Stomach (tissue), 9 donors: ENCODE data around the gene MYO1B. TPM values are rescaled to one million over a fixed set of nuclear protein-coding genes. Genes with fewer than 3 reads are reported as not detected.

Experiments
- DNase-seq, 2 donors: peaks; one replicate each; pipeline versions ENCODE4 v3.0.0 to v3.0.0-alpha.2; 2013 to 2019
- H3K27ac ChIP-seq, 5 donors: fragments of 200-600 bp in 4 of 5; sonication (generic) in 4 of 5; one replicate each; pipeline ENCODE4 v1.5.1; 2013 to 2019; ENCODE audit warnings: mild to moderate bottlenecking in 1 of 5, moderate library complexity in 1 of 5
- H3K27me3 ChIP-seq, 3 donors: fragments of 200-600 bp; sonication (generic); one replicate each; pipeline ENCODE4 v1.5.1; 2017 to 2019; ENCODE audit warnings: mixed run types in 1 of 3
- H3K36me3 ChIP-seq, 4 donors: fragments of 200-600 bp; sonication (generic); 1 replicate in 3 of 4; 2 replicates in 1 of 4; pipeline ENCODE4 v1.5.1; 2016 to 2019
- H3K4me1 ChIP-seq, 4 donors: fragments of 200-600 bp; sonication (generic); one replicate each; pipeline ENCODE4 v1.5.1; 2016 to 2019
- H3K4me3 ChIP-seq, 4 donors: fragments of 200-600 bp; sonication (generic) in 3 of 4; one replicate each; pipeline ENCODE4 v1.5.1; 2016 to 2019; ENCODE audit warnings: mild to moderate bottlenecking in 1 of 4
- H3K9me3 ChIP-seq, 4 donors: fragments of 200-600 bp; sonication (generic); one replicate each; pipeline ENCODE4 v1.5.1; 2016 to 2019
- CTCF ChIP-seq, 7 experiments: fragments of 450-650 bp in 4 of 7; fragments of 200-600 bp in 3 of 7; sonication (generic) in 3 of 7; IDR thresholded peaks; one replicate each; pipeline ENCODE4 v1.5.1; 2016 to 2019; ENCODE audit warnings: antibody characterized with exemption in 7 of 7, control low read depth in 2 of 7, mild to moderate bottlenecking in 1 of 7
- EP300 ChIP-seq: sonication (generic); formaldehyde crosslinking; IDR thresholded peaks from one replicate; pipeline ENCODE4 v1.6.1; 2017; ENCODE audit warnings: antibody characterized with exemption
- POLR2A ChIP-seq, 4 donors: fragments of 450-650 bp; IDR thresholded peaks; one replicate each; pipeline ENCODE4 v1.6.1; 2016; ENCODE audit warnings: antibody characterized with exemption in 4 of 4, control low read depth in 2 of 4, mild to moderate bottlenecking in 1 of 4, moderate library complexity in 1 of 4
- POLR2AphosphoS5 ChIP-seq, 3 donors: sonication (generic); formaldehyde crosslinking; IDR thresholded peaks; one replicate each; pipeline ENCODE4 v1.6.1; 2016; ENCODE audit warnings: antibody characterized with exemption in 3 of 3
- WGBS, 5 donors: extraction: QIAGEN DNeasy Blood & Tissue Kit in 3 of 5; methylation state at CpG; one replicate each; pipeline versions ENCODE4 v1.1.5 to v1.1.7; 2013 to 2018; 5-methylcytosine and 5-hydroxymethylcytosine counted together
- intact Hi-C: fragments of 100-400 bp; cut with DNase I; formaldehyde crosslinking; loops from one replicate; pipeline ENCODE4 v1.15.1; 2023; ENCODE audit warnings: low total_unique reads
- polyA plus RNA-seq, 3 donors: library from polyadenylated mRNA; stranded (reverse); fragments of 200-250 nt; gene quantifications; one replicate each; pipeline ENCODE4 v1.2.3, GENCODE V29; 2013
- total RNA-seq, 5 donors: library from RNA; depleted of rRNA; stranded (reverse); fragments of >200 nt; gene quantifications; one replicate each; pipeline versions ENCODE4 v1.1.0 to v1.2.3, GENCODE V29; 2014 to 2016
- donor health status: healthy with polysubstance abuse.
- donor health status: Bipolar disorder and iron deficiency.
- donor health status: healthy.

MYO1B gene
- total and polyA plus RNA-seq, 8 donors, result 6.1 to 123 (median 16.4) TPM

- H3K36me3 ChIP-seq, result peaks cover 0 to 12% (median 0%) of the 10 kb centered on the region in 4 donors
- H3K27me3 ChIP-seq, result no peaks in the 10 kb centered on the region
- 70 to 79% (median 72%) methylated on average over 3 of the region's 3 CpGs for WGBS, 5 donors
- no peak overlapping the region for H3K27ac ChIP-seq
- no peaks in the 10 kb centered on the region for H3K9me3 ChIP-seq
- TF ChIP-seq POLR2AphosphoS5 (IDR thresholded peaks at IDR 0.05) (no peak), EP300 (no peak), CTCF (IDR thresholded peaks at IDR 0.05) (no peak), POLR2A (IDR thresholded peaks at IDR 0.05) (no peak)
- intact Hi-C loops, result no loop called here
- H3K4me3 ChIP-seq, result no peak overlapping the region
- H3K4me1 ChIP-seq, result peaks cover 0 to 10% (median 6%) of the 10 kb centered on the region in 4 donors
- no peak for DNase-seq
Observed at GRCh38 chr2:191363267-191363666, 118.1 kb downstream of the MYO1B start.

- intact Hi-C loops, result no loop called here
- Histone ChIP-seq H3K9me3 (no peaks in the 10 kb centered on the region), H3K4me3 (no peak overlapping the region), H3K4me1 (no peaks in the 10 kb centered on the region), H3K36me3 (peaks cover 0 to 12% (median 0%) of the 10 kb centered on the region in 4 donors), H3K27me3 (no peaks in the 10 kb centered on the region), H3K27ac (no peak overlapping the region)
- no peak for TF ChIP-seq POLR2A (IDR thresholded peaks at IDR 0.05)
- no peak for TF ChIP-seq EP300
- no peak for TF ChIP-seq CTCF (IDR thresholded peaks at IDR 0.05)
- TF ChIP-seq POLR2AphosphoS5 (IDR thresholded peaks at IDR 0.05), result no peak
- 93 to 100% (median 100%) methylated on average over 2 of the region's 2 CpGs for WGBS, 5 donors
- DNase-seq, result no peak
Observed at GRCh38 chr2:191365089-191365488, 119.9 kb downstream of the MYO1B start.

GRCh38 chr2:191366199-191366598, 121.0 kb downstream of the MYO1B start:
- Histone ChIP-seq H3K27me3 (no peaks in the 10 kb centered on the region), H3K36me3 (peaks cover 0 to 12% (median 0%) of the 10 kb centered on the region in 4 donors), H3K4me1 (no peaks in the 10 kb centered on the region), H3K27ac (no peak overlapping the region), H3K9me3 (no peaks in the 10 kb centered on the region), H3K4me3 (no peak overlapping the region)
- no peak for DNase-seq
- intact Hi-C loops, result no loop called here
- TF ChIP-seq POLR2AphosphoS5 (IDR thresholded peaks at IDR 0.05) (no peak), EP300 (no peak)
- WGBS, 5 donors, result 27 to 59% (median 41%) methylated on average over 1 of the region's 1 CpG

- H3K9me3 ChIP-seq, result no peaks in the 10 kb centered on the region
- WGBS, 5 donors, result 78 to 91% (median 88%) methylated on average over 3 of the region's 3 CpGs
- TF ChIP-seq POLR2A (IDR thresholded peaks at IDR 0.05), result no peak
- no peak for TF ChIP-seq EP300
- no peak for TF ChIP-seq CTCF (IDR thresholded peaks at IDR 0.05)
- TF ChIP-seq POLR2AphosphoS5 (IDR thresholded peaks at IDR 0.05), result no peak
- H3K27ac ChIP-seq, result no peak overlapping the region
- H3K4me1 ChIP-seq, result no peaks in the 10 kb centered on the region
- peaks cover 0 to 10% (median 0%) of the 10 kb centered on the region in 4 donors for H3K36me3 ChIP-seq
- no peak overlapping the region for H3K4me3 ChIP-seq
- no peaks in the 10 kb centered on the region for H3K27me3 ChIP-seq
- intact Hi-C loops, result no loop called here
- DNase-seq, result no peak
Observed at GRCh38 chr2:191369034-191369433, 123.8 kb downstream of the MYO1B start.

GRCh38 chr2:191374366-191374765, 129.2 kb downstream of the MYO1B start:
- no peak overlapping the region for H3K4me3 ChIP-seq
- peaks cover 0 to 19% (median 10%) of the 10 kb centered on the region in 4 donors for H3K4me1 ChIP-seq
- intact Hi-C loops, result no loop called here
- no peaks in the 10 kb centered on the region for H3K27me3 ChIP-seq
- DNase-seq, result no peak
- no peaks in the 10 kb centered on the region for H3K9me3 ChIP-seq
- H3K36me3 ChIP-seq, result no peaks in the 10 kb centered on the region
- TF ChIP-seq EP300, result no peak
- no peak for TF ChIP-seq POLR2A (IDR thresholded peaks at IDR 0.05)
- no peak for TF ChIP-seq CTCF (IDR thresholded peaks at IDR 0.05)
- no peak for TF ChIP-seq POLR2AphosphoS5 (IDR thresholded peaks at IDR 0.05)
- WGBS, 5 donors, result 88 to 94% (median 94%) methylated on average over 4 of the region's 4 CpGs
- H3K27ac ChIP-seq, result no peak overlapping the region
